ENCODE measurements around the gene PROK1. TPM values are rescaled to one million over a fixed set of nuclear protein-coding genes. Genes with fewer than 3 reads are reported as not detected.

Gene PROK1
- total and polyA plus RNA-seq, 2 donors (not counting 1 experiment from before 2014, with no cell fraction given), result not detected

DNA sequence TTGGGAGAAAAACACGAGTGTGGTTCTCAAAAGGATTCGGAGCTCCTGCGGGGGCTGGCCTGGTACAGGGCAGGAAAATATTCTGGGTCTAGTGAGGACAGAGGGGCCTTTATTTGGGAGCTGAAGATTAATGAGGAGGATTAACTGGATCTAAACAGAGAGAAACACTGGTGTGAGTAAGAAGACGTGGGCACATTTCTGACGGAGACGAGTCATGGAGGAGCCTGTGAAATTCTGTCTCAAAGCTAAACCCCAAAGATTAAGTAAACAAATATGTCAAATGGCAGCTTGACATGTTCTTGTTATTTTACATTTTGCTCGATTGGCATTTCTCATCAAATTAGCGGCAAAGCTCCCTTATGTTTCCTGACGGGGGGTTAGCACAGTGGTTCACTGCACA lies 12.8 kb downstream of the PROK1 start:
- Mint-ChIP-seq H3K4me1 (no peaks in the 10 kb centered on the region), H3K27me3 (peaks cover 4% of the 10 kb centered on the region), H3K9me3 (ENCODE audit: insufficient read depth) (no peaks in the 10 kb centered on the region), H3K4me3 (no peak overlapping the region), H3K27ac (no peak overlapping the region)
- no peaks in the 10 kb centered on the region for H3K9me3 ChIP-seq (ENCODE audit: control extremely low read depth in 1 of 3, control insufficient read depth in 2 of 3, insufficient read depth in 1 of 3, low read length in 2 of 3)
- CTCF ChIA-PET, result interaction anchor here (0.7 to 23.1 kb wide), 10 partner anchors 9 to 311 kb away, joined by 3 to 837 read pairs (median 4); partner anchors contain the start of gene KCNC4
- no peak overlapping the region for H3K9ac ChIP-seq (ENCODE audit: low read length)
- WGBS (ENCODE audit: insufficient coverage), result 96% methylated on average over 9 of the region's 9 CpGs
- no peak overlapping the region for H3K4me3 ChIP-seq (ENCODE audit: control extremely low read depth in 1 of 5, extremely low read depth in 1 of 5, insufficient read depth in 1 of 5, low read depth in 2 of 5, low read length in 4 of 5)
- POLR2A ChIA-PET, result no interaction called here
- no peak overlapping the region for H3K27ac ChIP-seq (ENCODE audit: low read length in 2 of 2)
- no peaks in the 10 kb centered on the region for H4K20me1 ChIP-seq (ENCODE audit: control insufficient read depth, insufficient read depth, low read length, poor library complexity, severe bottlenecking)
- TF ChIP-seq, protein P1, sequence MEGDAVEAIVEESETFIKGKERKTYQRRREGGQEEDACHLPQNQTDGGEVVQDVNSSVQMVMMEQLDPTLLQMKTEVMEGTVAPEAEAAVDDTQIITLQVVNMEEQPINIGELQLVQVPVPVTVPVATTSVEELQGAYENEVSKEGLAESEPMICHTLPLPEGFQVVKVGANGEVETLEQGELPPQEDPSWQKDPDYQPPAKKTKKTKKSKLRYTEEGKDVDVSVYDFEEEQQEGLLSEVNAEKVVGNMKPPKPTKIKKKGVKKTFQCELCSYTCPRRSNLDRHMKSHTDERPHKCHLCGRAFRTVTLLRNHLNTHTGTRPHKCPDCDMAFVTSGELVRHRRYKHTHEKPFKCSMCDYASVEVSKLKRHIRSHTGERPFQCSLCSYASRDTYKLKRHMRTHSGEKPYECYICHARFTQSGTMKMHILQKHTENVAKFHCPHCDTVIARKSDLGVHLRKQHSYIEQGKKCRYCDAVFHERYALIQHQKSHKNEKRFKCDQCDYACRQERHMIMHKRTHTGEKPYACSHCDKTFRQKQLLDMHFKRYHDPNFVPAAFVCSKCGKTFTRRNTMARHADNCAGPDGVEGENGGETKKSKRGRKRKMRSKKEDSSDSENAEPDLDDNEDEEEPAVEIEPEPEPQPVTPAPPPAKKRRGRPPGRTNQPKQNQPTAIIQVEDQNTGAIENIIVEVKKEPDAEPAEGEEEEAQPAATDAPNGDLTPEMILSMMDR (IDR thresholded peaks at IDR 0.05), result no peak
- no peak for TF ChIP-seq EZH2 (IDR thresholded peaks at IDR 0.05; ENCODE audit: borderline replicate concordance, insufficient read depth, low read depth, low read length, poor library complexity, severe bottlenecking)
- H3K79me2 ChIP-seq (ENCODE audit: control insufficient read depth, insufficient read depth, low read length), result no peaks in the 10 kb centered on the region
- DNase-seq (no peak), ATAC-seq (ENCODE audit: low read depth) (no peak)
- intact Hi-C loops (cut with micrococcal nuclease), result no loop called here
- H2AFZ ChIP-seq (ENCODE audit: insufficient read depth, low read depth, low read length, poor library complexity, severe bottlenecking), result no peak overlapping the region
- H3K36me3 ChIP-seq (replicated peaks in 1 of 2; ENCODE audit: control extremely low read depth in 1 of 2, control insufficient read depth in 1 of 2, extremely low read depth in 1 of 2, insufficient read depth in 2 of 2, low read length in 1 of 2), result no peaks in the 10 kb centered on the region
- H3K4me2 ChIP-seq (replicated peaks; ENCODE audit: low read depth, low read length, poor library complexity, severe bottlenecking), result no peak overlapping the region
- H3K4me1 ChIP-seq (ENCODE audit: control insufficient read depth in 2 of 2, insufficient read depth in 2 of 2, low read length in 2 of 2), result peaks cover 0 to 2% of the 10 kb centered on the region in 2 donors
- peaks cover 0 to 3% (median 0%) of the 10 kb centered on the region in 4 experiments for H3K27me3 ChIP-seq (replicated peaks in 1 of 4; ENCODE audit: control extremely low read depth in 1 of 4, control insufficient read depth in 3 of 4, insufficient read depth in 4 of 4, low read length in 3 of 4)

DNA sequence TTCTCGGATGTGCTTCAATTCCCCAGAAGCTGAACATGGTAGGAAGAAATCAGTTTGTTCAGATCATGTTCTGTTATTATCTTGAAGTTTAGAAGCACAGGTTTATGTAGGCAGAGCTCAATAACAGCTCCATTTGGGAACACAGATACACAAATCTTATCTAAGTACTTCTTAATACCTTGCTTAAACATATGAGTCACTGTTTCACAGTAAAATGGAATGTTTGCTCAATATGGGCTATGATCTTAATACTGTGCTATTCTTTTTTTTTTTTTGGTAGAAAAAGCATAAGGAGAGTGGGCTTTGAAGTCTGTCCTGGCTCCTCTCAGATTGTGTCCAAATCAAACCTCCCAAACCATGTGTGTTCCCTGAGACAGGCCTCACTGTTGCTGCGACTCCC lies 13.4 kb downstream of the PROK1 start:
- Histone ChIP-seq H3K4me2 (replicated peaks; ENCODE audit: low read depth, low read length, poor library complexity, severe bottlenecking) (no peak overlapping the region), H3K36me3 (replicated peaks in 1 of 2; ENCODE audit: control extremely low read depth in 1 of 2, control insufficient read depth in 1 of 2, extremely low read depth in 1 of 2, insufficient read depth in 2 of 2, low read length in 1 of 2) (no peaks in the 10 kb centered on the region), H3K4me1 (ENCODE audit: control insufficient read depth in 2 of 2, insufficient read depth in 2 of 2, low read length in 2 of 2) (peaks cover 0 to 2% of the 10 kb centered on the region in 2 donors), H4K20me1 (ENCODE audit: control insufficient read depth, insufficient read depth, low read length, poor library complexity, severe bottlenecking) (no peaks in the 10 kb centered on the region), H2AFZ (ENCODE audit: insufficient read depth, low read depth, low read length, poor library complexity, severe bottlenecking) (no peak overlapping the region), H3K79me2 (ENCODE audit: control insufficient read depth, insufficient read depth, low read length) (no peaks in the 10 kb centered on the region), H3K27ac (ENCODE audit: low read length in 2 of 2) (no peak overlapping the region), H3K4me3 (ENCODE audit: control extremely low read depth in 1 of 5, extremely low read depth in 1 of 5, insufficient read depth in 1 of 5, low read depth in 2 of 5, low read length in 4 of 5) (no peak overlapping the region), H3K9ac (ENCODE audit: low read length) (no peak overlapping the region), H3K9me3 (ENCODE audit: control extremely low read depth in 1 of 3, control insufficient read depth in 2 of 3, insufficient read depth in 1 of 3, low read length in 2 of 3) (no peaks in the 10 kb centered on the region), H3K27me3 (replicated peaks in 1 of 4; ENCODE audit: control extremely low read depth in 1 of 4, control insufficient read depth in 3 of 4, insufficient read depth in 4 of 4, low read length in 3 of 4) (peaks cover 0 to 3% (median 0%) of the 10 kb centered on the region in 4 experiments)
- DNase-seq, result no peak
- 83% methylated on average over 2 of the region's 2 CpGs for WGBS (ENCODE audit: insufficient coverage)
- no peak for TF ChIP-seq EZH2 (IDR thresholded peaks at IDR 0.05; ENCODE audit: borderline replicate concordance, insufficient read depth, low read depth, low read length, poor library complexity, severe bottlenecking)
- TF ChIP-seq, protein P1 (IDR thresholded peaks at IDR 0.05), result no peak
- POLR2A ChIA-PET, result no interaction called here
- Mint-ChIP-seq H3K9me3 (ENCODE audit: insufficient read depth) (no peaks in the 10 kb centered on the region), H3K4me1 (no peaks in the 10 kb centered on the region), H3K4me3 (no peak overlapping the region), H3K27me3 (peaks cover 4% of the 10 kb centered on the region), H3K27ac (no peak overlapping the region)
- ATAC-seq (ENCODE audit: low read depth), result no peak
- intact Hi-C loops (cut with micrococcal nuclease), result no loop called here
- CTCF ChIA-PET, result interaction anchor here (0.7 to 23.1 kb wide), 8 partner anchors 10 to 312 kb away, joined by 3 to 837 read pairs (median 4); partner anchors contain the start of gene KCNC4

All from B cell (primary cell).